GM12874 (cell line): Measurements from ENCODE around the gene TMEM72.

Experiments used
- TF ChIP-seq, protein P1 (sequence below): IDR thresholded peaks from 2 replicates; pipeline ENCODE4 v1.5.1; 2011; ENCODE audit warnings: low read depth, mild to moderate bottlenecking, control low read depth, low read length, moderate library complexity; ENCODE audit not compliant: insufficient read depth

The TMEM72 gene

DNA sequence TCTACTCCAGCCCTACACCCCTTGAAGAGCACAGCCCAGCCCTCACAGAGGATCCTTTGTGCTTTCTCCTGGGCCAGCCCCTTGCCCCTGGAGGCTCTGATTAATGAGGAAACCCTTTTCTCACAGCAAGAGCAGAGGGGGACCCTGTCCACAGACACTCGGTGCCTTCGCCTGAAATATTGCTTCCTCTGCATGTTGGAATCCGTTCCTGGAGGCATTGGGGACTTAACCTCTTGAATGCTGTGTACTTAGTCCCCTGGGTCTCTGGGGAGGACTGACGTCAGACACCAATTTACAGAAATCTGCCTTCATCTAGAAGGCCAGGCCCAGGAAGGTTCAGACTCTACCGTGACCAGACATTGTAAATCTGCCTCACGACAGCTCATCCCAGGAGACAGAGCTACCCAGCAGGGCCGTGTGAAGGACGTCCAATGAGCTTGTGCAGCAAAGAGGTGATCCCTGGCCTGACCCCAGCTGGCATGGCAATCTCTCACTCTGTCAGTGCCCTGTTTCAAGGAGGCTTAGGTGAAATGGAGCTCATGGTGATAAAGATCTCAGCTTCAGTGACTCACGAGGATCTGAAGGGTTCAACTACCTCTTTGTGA is 8.1 kb upstream of the TMEM72 start:
- TF ChIP-seq, protein P1, sequence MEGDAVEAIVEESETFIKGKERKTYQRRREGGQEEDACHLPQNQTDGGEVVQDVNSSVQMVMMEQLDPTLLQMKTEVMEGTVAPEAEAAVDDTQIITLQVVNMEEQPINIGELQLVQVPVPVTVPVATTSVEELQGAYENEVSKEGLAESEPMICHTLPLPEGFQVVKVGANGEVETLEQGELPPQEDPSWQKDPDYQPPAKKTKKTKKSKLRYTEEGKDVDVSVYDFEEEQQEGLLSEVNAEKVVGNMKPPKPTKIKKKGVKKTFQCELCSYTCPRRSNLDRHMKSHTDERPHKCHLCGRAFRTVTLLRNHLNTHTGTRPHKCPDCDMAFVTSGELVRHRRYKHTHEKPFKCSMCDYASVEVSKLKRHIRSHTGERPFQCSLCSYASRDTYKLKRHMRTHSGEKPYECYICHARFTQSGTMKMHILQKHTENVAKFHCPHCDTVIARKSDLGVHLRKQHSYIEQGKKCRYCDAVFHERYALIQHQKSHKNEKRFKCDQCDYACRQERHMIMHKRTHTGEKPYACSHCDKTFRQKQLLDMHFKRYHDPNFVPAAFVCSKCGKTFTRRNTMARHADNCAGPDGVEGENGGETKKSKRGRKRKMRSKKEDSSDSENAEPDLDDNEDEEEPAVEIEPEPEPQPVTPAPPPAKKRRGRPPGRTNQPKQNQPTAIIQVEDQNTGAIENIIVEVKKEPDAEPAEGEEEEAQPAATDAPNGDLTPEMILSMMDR = no peak

DNA sequence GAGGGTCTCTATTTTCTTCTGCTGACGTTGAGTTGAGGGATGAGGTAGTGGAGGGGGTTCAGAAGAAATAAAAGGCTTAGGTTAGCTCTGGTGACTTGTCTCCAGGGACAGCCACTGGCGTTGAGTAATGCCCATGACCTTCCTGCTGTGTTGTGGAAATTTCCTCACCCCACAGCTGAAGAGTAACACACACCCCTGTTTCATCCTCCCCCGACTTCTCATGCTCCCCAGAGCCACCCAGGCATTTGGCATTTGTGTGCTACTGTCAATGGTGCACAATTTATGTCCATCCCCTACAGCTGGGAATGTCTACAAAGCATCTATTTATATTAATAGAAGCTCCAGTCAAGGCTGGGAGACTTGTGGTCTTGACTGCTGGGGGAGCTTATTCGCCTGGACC is 4.7 kb upstream of the TMEM72 start:
- TF ChIP-seq, protein P1 = no peak

DNA sequence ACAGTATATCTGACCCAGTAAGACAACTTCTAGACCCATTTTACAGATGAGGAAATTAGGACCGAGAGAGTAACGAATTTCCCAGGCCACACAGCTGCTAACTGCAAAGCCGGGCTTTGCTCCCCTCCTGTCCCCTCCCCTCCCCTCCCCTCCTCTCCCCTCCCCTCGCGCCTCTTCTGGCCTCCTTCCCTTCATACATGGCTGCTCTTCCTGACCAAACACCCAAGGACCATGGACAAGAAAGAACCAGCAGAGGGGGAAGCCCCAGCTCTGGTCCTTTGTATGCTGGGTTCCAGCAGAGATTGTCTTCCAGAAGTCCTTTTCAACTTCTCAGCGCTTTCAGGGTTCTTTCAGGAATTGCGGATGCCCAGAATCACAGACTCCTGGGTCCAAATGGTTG is 3.6 kb upstream of the TMEM72 start:
- TF ChIP-seq, protein P1 = no peak

DNA sequence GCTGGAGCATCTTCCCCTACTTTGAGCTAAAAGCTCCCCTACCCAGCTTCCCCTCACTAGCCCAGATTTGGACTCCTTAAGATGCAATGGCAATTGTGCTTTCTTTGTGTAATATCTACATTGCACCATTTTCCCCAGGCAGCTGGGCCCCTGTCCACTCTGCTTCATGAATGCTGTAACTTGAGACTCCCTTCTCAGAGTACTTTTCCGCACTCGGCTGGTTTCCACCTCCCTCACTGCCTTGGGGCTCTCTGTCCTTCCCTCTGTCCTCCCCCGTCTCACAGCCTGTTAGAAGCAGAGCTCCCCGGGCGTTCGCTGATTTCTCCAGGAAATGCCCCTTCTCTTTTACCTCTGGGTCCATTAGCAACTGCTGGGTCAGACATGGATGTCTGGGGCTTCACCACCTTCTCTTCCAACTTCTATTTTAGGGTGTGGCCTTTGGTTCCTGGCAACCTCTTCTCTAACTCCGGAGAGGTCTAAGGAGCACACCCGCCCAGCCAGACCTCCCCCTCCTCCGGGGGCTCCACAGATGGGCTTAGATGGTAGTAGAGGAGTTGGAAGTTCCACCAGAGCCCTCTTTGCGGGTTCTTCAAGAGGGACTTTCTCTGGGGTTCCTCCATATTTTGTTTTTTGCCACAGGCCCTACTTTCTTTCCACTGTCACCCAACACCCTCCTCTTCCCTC is 2.9 kb upstream of the TMEM72 start:
- TF ChIP-seq, protein P1 = no peak

DNA sequence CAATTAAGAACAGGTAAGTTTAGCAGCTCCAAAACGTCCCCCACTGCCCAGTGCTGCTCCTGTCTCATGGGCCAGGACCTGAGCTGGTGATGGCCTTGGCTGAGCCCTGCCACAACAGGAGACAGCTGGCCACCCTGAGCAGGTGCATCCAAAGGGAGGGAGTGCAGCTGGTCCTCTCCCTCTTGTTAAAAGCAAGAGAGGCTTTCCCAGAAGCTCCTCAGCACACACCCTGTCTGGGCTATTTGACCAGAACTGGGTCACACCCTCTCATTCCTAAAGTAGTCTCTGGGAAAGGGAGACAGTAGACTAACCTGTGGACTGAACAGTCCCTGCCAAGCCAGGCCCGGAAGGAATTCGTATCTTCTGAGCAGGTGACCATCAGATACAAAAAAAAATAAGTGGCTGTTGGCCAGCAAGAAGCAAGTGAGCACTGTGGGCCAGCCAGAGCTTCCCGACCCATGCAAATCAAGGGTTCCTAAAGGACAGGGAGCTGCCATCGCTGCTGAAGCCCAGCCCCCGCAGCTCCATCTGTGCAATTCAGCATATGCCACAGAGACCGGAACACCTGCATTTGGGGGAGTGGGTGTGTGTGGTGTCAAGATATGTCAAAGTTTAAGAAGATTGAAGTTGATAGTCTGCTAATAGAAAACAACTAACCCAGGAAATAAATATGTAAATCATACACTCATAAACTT is 2.1 kb upstream of the TMEM72 start:
- TF ChIP-seq, protein P1 = no peak

DNA sequence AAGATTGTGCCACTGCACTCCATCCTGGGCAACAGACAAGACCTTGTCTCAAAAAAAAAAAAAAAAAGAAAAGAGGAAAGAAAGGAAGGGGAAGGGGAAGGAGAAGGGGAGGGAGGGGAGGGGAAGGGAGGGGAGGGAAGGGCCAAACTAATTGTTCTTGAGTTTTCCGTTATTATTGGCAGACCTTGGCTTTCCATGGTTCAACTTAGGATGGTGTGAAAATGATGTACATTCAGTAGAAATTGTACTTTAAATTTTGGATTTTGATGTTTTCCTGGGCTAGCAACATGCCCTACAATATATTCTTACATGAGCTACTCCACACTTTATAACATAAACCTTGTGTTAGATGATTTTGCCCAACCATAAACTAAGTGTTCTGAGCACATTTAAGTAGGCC is 1.2 kb upstream of the TMEM72 start:
- TF ChIP-seq, protein P1 = no peak

DNA sequence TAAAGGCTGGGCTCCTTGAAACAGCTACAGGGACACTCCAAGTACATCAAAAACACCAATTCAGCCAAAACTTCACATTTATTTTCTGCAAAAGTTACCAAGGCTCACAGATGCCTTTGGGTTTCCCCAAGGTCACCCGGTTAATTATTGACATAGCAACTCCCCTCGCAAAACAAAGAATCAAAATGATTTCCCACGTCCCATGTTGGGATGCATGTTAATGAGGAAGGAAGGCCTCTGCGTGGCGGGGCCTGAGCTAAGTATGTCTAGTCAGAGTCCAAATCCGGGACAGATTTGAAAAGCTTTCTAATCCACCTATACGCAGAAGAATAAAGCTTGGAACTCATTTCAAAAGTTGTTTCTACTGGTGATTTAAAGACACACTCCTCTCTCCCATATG is 535 bp upstream of the TMEM72 start:
- TF ChIP-seq, protein P1 = no peak
